Activated naive CD4-positive, alpha-beta T cell (primary cell): ENCODE results near the gene NRIP2.
"Not testable (repeated sequence)": the region's sequence is repeated elsewhere in the genome, so short reads cannot be mapped to it uniquely, and the experiment has no call there.

Experiments
- DNase-seq, 4 experiments: peaks; one replicate each; lab custom pipeline; 2025; lab: John Stamatoyannopoulos, UW

Gene NRIP2, protein sequence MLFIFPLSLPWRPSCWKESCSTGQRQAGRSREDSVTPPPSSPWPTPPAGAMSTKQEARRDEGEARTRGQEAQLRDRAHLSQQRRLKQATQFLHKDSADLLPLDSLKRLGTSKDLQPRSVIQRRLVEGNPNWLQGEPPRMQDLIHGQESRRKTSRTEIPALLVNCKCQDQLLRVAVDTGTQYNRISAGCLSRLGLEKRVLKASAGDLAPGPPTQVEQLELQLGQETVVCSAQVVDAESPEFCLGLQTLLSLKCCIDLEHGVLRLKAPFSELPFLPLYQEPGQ

DNA sequence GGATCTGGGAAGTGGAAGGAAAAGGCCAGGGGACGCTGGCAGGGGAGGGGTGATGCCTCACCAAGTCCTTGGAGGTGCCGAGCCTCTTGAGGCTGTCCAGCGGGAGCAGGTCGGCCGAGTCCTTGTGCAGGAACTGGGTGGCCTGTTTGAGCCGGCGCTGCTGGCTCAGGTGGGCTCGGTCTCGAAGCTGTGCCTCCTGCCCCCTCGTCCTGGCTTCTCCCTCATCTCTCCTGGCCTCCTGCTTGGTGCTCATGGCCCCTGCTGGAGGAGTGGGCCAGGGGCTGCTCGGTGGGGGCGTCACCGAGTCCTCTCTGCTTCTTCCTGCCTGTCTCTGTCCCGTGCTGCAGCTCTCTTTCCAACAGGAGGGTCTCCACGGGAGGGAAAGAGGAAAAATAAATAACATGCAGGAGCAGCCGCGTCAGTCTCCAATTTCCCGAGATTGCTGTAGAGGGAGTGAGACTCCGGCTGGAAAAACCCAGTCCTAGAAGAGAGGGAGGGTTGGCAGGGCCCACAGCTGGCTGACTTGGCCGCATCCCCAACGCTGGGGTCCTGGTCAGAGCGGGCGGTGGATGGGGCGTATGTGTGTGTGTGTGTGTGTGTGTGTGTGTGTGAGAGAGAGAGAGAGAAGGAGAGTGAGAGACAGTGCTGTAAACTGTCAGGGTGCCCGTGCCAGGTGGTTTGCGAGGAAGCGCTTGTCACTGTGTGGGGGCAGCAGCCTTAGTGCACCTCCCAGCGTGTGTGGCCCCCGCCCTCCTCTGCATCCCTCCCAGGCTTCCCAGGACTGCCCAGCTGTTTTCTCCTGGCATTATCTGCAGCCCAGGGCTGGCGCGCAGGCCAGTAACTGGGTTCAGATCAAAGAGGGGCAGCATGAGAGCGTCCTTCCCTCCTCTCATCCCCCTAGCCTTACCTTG is at the start of gene NRIP2:
TSS of gene NRIP2 (minus strand) at position 455 of the 911 bp plus-strand sequence. CDS start at position 403, 52 bp downstream.
- DNase-seq: no peak

DNA sequence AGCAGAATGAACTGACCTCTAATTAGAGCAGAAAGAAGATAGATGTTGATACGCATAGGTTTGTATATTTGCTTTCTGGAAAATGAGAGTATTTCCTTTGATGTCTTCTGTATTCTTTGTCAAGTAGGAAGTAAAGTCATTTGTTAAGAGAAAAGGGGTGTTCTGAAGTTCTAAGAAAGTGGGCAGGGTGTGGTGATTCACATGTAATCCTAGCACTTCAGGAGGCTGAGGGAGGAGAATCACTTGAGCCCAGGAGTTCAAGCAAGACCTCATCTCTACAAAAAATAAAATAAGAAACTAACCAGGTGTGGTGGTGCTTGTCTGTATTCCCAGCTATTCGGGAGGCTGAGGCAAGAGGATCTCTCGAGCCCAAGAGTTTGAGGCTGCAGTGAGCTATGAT is 45.0 kb upstream of the NRIP2 start:
- DNase-seq: no peak

DNA sequence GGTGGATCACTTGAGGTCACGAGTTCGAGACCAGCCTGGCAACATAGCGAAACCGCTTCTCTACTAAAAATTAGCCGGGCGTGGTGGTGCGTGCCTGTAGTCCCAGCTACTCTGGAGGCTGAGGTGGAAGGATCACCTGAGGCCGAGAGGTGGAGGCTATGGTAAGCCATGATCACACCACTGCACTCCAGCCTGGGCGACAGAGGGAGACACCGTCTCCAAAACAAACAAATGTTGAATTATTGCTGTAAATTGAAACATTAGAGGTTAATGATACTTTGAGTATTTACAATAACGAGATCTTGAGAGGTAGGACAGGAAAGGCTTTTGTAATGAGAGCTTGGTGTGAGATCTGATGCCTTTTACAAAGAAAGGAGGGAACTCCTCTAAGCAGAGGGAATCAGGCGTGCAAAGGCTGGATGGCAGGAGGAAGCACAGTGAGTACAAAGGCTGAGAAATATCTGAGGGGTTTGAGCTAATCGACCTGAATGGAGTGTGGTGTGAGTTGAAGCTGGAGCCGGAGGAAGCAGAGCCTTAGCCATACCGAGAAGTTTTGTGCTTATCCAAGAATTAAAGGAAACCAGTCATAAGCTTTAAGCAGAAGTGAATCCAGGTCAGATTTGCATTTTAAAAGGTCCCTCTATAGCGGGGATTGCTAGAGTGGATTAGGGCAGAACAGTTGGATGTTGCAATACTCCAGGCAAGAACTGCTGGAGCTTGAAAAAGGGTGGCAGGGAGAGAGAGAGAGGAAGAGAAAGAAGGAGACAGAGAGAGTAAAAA is 43.3 kb upstream of the NRIP2 start:
- DNase-seq: no peak

DNA sequence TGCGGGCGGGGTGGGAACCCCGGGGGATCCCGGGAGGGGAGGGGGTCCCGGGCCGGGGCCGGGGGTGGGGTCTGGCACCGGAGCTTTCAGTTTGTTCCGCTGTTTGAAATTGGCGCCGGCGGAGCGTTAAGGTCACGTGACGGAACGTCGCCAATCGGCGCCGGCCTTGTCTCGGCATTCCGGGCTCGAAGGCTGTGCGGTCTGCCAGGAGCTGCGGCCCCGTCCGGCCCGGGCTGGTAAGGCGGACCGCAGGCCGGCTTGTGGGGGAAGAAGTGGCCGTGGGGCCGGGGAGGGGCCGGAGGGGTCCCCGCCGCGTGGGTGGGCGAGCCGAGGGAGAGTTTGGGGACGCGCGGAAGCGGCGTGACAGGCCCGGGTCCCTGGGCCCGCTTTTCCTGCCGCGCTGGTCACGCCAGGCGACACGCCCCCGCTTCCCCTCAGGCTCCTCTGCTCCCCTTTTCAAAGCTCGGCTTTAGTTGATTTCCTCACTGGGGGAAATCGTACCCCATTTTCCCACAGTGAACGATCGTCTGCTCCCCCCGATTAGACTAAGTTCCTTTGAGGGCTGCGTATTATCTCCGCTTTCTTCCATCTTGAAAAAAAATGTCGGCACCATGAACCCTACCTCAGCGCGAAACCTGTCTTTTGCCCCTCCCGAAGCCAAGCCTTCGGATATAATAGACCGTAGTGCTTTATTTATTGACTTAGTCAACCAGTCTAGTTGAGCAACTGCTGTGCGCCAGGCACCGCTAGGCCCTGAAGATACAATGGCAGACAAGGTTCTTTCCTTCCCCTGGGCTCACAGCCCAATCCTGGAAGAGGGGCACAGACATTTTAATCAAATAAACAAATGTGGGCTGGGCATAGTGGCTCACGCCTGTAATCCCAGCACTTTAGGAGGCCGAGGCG is 42.5 kb upstream of the NRIP2 start, which contains the start of the genes FOXM1 and RHNO1:
TSS of gene FOXM1 (minus strand) at position 128 of the 906 bp plus-strand sequence. CDS start 2,696 bp downstream, outside the sequence.
TSS of gene RHNO1 (plus strand) at position 177 of the 906 bp plus-strand sequence. CDS start 8,144 bp downstream, outside the sequence.
- peak; percentile 69 to 80 (median 76) for DNase-seq

DNA sequence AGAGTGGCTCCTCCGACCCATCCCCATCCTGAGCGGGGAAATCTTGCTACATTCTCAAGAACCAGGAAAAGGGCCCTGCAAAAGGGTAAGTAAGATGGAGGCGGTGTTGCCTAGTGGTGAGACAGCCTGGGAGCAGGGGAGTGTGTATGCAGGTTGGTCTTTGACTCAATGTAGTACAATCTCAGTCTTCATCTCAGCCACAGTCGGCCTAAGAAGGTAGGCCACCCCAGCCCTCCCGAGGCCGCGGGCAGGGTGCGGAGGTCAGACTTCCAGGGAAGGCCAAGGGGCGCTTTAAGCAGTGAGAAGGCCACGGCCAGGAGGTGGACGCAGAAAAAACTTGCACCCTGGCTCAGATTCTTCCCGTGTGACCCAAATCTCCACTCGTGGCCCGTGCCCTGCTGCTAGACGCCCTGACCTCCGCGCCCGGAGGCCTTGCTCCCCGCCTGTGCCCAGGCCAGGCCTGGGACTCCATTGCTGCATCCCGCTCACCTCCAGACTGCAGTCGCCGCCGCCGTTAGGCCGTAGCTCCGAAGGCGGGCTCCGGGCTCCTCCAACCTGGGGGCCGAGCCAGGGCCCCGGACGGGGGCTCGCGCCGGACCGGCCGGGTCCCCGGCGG is 41.7 kb upstream of the NRIP2 start:
- no peak for DNase-seq

DNA sequence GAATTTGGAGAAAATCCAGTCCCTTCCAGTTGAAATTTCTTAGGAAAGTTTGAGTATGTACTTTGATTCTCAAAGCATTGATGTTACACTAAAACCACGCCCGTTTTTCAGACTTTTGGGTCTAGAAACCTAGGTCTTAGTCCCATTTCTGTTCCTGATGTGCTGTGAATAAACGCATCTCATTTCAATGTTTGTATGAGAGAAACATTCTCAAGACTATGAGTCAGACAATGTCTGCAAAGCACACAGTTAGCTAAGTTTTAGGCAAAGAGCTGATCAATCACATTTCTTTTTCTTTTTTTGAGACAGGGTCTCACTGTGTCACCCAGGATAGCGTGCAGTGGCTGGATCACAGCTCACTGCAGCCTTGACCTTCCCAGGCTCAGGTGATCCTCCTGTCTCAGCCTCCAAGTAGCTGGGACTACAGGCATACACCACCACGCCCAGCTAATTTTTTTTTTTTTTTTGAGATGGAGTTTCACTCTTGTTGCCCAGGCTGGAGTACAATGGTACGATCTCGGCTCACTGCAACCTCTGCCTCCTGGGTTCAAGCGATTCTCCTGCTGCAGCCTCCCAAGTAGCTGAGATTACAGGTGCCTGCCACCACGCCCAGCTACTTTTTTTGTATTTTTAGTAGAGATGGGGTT is 34.3 kb upstream of the NRIP2 start:
- not testable (repeated sequence) for DNase-seq

DNA sequence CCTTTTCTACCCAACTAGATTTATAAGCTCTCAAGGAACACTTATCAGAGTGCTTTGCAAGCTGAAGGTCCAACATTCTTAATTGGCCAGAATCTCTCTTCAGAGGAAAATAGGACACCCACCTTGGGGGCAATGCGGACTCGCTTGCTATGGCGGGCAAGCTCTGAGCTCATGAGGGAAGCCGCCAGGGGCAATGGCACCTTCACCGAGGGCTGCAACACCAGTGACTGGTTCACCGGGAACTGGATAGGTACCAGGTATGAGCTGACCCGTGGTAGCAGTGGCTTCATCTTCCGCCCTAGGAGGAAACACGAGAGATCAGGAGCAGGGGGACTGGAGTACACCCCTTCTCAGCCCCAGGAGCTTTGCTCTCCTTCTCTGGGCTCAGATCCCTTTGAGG is 29.4 kb upstream of the NRIP2 start:
- no peak for DNase-seq

DNA sequence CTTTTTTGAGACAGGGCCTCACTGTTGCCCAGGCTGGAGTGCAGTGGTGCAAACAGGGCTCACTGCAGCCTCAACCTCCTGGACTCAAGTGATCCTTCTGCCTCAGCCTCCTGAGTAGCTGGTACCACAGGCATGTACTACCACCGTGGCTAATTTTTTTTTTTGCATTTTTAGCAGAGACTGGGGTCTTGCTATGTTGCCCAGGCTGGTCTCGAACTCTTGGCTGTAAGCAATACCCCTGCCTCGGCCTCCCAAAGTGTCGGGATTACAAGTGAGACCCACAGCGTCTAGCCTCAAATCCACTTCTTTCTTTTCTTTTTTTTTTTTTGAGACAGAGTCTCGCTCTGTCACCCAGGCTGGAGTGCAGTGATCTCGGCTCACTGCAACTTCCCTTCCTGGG is 28.6 kb upstream of the NRIP2 start:
- not testable (repeated sequence) for DNase-seq

DNA sequence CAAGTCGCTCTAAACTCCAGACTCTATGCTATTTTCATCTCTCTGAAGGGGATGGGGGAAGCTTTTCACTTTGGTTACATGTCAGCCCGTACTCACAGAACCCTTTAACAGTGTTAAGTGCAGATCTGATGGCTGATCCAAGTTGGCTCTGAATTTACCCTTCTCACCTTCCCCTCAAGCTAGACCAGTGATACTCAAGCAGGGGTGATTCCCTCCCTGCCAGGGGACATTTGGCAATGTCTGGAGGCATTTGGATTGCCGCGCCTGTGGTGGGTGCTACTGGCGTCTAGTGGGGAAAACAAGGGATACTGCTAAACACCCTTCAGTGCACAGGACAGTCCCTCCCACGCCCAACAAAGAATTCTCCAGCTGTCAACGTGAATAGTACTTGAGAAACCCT is 28.0 kb upstream of the NRIP2 start:
- no peak for DNase-seq

DNA sequence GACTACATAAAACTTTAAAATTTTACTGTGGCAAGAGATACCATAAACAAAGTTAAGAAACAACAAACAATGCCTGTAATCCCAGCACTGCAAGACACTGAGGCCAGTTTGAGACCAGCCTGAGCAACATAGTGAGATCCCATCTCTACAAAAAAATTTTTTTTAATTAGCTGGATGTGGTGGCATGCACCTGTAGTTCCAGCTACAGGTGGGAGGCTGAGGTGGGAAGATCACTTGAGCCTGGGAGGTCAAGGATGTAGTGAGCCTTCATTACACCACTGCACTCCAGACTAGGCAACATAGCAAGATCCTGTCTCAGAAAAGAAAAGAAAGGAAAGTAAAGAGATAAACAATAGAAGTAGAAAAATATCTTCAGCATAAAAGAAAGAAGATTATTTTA is 25.3 kb upstream of the NRIP2 start:
- no peak for DNase-seq

DNA sequence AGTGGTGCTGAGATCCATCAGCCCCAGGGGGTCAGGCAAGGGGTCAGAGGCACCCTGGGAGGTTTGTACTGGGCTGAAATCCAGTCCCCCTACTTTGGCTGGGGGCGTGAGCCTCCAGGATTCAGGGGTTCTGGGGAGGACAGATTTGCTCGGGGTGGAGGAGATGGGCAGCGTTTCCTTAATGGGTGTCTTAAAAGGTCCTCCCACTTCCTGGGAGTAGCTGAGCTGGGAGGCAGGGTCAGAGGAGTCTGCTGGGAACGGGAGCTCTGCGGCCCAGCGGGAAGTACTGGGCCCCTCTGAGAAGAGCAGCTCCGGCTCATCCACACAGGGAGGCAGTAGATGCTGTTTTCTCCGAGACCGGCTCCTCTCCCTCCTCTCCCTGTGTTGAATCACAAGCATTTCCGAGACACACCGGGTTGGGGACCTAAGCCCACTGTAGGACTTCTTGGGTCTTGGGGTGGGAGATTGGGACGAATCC is 24.1 kb upstream of the NRIP2 start:
- no peak for DNase-seq

DNA sequence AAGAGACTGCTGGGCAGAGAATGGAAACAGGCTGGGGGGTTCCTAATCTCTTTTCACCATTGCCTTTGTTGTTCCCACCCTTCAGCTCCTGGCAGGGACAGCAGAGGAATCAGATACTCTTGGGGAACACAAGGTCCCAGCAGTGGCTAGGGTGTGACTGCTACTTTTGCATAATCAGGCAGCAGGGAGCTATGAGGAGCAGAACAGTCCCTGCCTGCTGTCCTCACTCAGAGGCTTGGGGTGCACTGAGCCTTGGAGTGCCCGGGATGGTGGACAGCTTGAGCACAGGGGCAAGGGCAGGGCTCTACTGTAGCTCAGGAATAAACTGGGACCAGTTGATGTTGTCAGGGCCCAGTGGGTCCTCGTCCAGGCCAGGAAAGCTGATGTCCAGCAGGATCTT is 23.5 kb upstream of the NRIP2 start:
- DNase-seq: no peak

DNA sequence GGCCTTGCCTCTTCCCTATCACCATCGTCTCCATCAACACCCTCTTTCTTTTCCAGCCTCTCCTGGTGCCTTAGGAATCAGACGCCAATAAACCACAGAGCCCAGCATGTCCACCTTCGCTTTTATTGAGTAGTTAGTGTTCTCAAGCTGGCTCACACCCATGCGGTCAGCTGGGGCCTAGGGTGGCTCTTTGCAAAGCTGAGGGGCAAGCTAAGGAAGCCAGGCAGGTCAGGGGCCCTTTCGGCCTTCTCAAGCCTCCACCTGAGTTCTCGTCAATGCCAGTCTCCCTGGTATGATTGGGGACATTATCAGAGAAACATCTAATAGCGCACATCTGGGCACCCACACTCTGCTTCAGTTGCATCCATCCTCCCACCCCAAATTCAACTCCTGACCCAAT is 22.7 kb upstream of the NRIP2 start:
- no peak for DNase-seq

DNA sequence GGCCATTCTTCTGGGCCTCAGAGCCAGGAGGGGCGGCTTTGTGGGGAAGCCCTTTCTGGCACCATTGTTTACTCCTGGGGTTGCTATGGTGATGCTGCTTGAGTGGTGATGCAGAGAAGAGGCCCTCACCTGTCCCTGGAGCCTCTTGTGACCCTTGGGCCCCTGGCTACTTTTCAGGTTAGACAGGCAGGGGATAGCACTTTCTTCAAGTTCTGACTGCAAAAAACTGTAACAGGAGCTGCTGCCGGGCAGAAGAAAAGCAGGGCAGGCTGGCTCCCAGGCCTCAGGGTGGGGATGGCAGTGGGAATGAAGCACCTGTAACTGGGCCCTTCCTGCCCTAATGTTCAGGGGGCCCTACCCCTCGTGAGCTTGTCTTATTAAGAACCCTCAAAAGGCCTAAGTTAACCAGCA is 22.2 kb upstream of the NRIP2 start, which contains the start of gene TEX52:
TSS of gene TEX52 (minus strand) at position 19 of the 411 bp plus-strand sequence. CDS start at position 6, 13 bp downstream.
- DNase-seq: no peak

DNA sequence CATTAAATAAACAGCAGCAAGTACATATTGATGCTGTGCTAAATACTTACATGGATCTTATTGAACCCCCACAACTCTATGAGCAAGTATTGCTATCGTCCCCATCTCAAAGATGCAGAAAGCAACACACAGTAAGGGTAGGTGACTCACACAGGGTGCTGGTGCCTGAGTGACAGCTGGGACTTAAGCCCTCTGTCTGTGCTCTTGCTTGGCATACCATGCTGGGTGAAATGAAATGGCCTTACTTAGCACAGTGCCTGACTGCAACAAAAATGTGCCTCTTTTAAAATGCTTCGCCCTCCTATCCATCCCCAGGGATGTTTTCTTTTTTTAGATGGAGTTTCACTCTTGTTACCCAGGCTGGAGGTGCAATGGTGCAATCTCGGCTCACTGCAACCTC is 21.2 kb upstream of the NRIP2 start:
- DNase-seq: no peak

DNA sequence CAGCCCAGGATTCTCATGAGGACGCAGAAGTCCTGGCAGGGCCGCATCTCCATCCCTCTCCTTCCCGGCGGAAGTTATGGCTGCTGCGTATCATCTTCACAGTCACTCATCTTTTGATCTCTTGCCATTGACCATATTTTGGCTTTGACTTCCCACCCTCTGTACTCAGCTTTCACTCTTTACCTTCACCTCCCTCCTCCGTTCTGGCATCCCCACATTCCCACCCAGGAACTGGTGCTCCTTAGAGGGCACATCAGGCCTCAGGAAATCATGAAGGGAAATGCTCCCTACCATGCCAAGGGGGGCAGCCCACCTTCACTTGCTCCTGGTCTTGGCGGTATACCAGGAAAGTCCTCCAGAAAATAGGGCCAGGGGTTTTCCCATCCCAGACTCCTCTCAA is 20.7 kb upstream of the NRIP2 start:
- DNase-seq: no peak

DNA sequence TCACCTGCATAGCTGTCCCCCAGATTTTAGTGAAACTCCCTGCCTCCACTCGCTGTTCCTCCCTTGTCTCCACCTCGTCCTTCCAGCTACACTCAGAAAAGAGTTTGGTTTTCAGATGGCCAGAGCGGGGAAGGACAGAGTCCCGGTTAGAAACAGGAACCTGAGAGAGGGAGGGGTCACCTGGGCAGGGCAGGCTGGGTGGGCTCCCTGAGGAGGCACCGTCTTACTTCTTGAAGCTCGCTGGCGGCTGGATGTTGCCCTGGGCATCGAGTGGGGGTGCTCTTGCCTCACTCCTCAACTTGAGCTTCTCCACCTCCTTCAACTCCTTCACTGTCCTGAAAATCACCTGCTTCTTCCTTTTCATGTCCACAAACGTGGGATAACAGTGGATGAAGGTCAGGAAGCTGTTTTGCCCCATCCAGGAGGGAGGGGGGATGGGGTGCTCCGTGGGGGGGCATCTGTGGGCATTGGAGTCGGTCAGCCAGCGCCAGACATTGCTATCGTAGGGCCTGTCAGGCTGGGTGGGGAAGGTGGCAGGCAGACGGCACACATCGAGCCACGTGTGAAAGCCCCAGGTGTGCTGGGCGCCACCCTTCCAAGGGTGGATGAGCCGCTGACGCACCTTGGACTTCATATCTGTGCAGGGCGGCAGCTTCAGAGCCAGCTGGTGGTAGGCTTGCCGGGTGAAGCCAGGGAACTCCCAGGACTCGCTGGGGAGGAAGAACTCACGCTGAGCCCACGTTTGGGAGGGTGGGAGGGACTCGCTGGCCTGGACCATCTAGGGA is 20.0 kb upstream of the NRIP2 start:
- DNase-seq: no peak

DNA sequence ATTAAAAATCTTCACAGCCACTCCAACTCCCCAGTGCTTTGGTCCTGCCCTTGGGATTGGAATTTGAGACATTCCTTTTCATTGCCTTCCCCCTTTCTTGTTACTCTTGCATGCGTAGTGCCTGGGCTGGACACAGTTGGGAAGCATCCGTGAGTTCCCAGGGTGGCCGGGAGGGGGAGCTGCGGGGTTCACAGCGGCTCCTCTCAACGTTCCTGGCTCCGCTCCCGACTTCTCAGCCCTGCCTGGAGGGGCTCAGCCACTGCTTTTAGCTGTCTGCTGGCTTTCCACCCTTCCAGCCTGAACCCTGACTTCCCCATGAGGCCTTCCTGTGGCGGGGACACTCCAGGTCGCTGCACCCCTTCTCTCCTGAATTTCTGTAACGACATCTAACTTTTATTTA is 18.8 kb upstream of the NRIP2 start:
- peak in 3 of 4 experiments; percentile 5 to 24 (median 9) for DNase-seq

DNA sequence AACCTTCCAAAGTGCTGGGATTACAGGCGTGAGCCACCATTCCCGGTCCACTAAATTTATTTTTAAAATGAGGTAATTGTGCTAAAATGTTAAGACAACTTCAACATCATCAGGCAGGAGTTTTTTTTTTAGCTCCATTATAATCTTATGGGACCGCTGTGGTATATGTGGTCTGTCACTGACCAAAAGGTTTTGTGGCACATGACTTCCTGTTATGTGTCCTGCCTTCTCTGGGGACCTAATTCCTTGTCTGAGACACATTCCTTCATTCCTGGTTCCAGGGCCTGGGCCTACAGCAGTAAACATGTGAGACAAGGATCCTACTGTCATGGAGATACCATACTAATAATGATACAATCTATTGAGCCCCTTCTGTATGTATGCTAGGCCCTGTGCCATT is 17.1 kb upstream of the NRIP2 start:
- DNase-seq: no peak
